ENCODE results near the gene MBNL1. TPM values are rescaled to one million over a fixed set of nuclear protein-coding genes. Genes with fewer than 3 reads are reported as not detected.

Gene MBNL1
- total RNA-seq, 5 donors from 2014 or later (not counting 1 experiment from before 2014, with no cell fraction given) = 408 to 705 (median 423) TPM

DNA sequence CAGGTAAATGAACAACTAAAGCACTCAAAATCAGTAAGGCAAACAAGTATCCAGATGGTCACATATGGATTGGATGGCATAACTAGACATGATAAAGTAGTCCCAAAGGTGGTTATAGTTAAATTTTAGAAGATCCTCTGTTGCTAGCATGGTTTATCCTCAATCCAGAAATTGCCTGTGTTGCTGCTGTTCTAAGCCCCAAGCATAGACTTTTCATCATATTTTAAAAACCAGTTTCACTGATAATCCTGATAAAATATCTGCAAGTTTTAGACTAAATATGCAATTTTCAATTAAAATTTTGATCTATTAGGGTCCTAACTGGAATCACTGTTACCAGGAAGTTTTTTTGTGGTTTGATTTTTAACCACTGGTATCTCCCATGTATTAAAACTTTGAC is 35.4 kb downstream of the MBNL1 start:
- Mint-ChIP-seq H3K4me1 (peaks cover 92 to 95% (median 94%) of the 10 kb centered on the region in 3 donors), H3K9me3 (no peaks in the 10 kb centered on the region), H3K27me3 (no peaks in the 10 kb centered on the region), H3K36me3 (peaks cover 47% of the 10 kb centered on the region), H3K4me3 (peak overlapping the region in 1 of 3 donors; percentile 32), H3K27ac (peak overlapping the region; percentile 61 to 69)
- Histone ChIP-seq H3K27me3 (replicated peaks in 1 of 2; ENCODE audit: control insufficient read depth in 2 of 2, extremely low read depth in 1 of 2, insufficient read depth in 2 of 2, low read length in 1 of 2) (no peaks in the 10 kb centered on the region), H3K36me3 (ENCODE audit: control insufficient read depth in 2 of 2, extremely low read depth in 1 of 2, insufficient read depth in 1 of 2, low read length in 1 of 2) (peaks cover 0 to 55% of the 10 kb centered on the region in 2 donors), H3K4me1 (ENCODE audit: control insufficient read depth in 1 of 2, extremely low read depth in 1 of 2, insufficient read depth in 2 of 2, low read length in 2 of 2) (peaks cover 43 to 68% of the 10 kb centered on the region in 2 experiments), H3K27ac (ENCODE audit: low read length) (peak overlapping the region; percentile 6), H3K4me3 (ENCODE audit: control insufficient read depth in 1 of 2, extremely low read depth in 1 of 2, low read length in 1 of 2) (no peak overlapping the region), H3K9me3 (no peaks in the 10 kb centered on the region)
- ChIA-PET POLR2A (interaction anchor here in 1 of 2 donors (1.1 kb wide), 1 partner anchor 105 kb away, joined by 3 read pairs; no protein-coding TSS in a partner anchor), CTCF (interaction anchor here in 1 of 2 donors (0.9 kb wide), 1 partner anchor 94 kb away, joined by 3 read pairs; no protein-coding TSS in a partner anchor)
- no peak for DNase-seq
- ATAC-seq (replicated peaks in 1 of 4) = no peak

DNA sequence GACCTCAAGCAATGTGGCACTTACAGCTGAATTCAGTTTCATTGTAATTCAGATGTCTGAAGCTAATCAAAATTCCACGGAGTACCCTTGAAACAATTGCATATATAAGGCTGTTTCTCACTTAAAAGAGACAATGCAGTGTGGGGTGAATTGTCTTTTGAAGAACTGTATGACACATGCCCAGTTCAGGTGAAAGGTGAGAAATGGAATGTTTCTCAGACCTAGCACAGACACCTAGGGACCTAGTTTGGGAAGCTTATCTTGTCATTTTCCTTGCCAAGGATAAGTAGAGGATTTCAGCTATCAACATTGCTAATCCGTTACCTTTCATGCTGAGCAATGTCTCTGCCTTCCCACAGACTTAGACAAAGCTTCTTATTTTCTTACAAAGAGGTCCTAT is 36.3 kb downstream of the MBNL1 start:
- peak overlapping the region in 2 of 3 donors; percentile 17 to 30 for H3K4me3 Mint-ChIP-seq
- ChIA-PET CTCF (interaction anchor here (0.5 to 1.3 kb wide), 9 partner anchors 8 to 125 kb away, joined by 3 to 5 read pairs (median 3); no protein-coding TSS in a partner anchor), POLR2A (interaction anchor here (0.6 to 1.2 kb wide), 15 partner anchors 9 to 229 kb away, joined by 3 to 5 read pairs (median 3); no protein-coding TSS in a partner anchor)
- DNase-seq (no peak), ATAC-seq (replicated peaks in 1 of 4) (no peak)
- no peaks in the 10 kb centered on the region for H3K27me3 ChIP-seq (replicated peaks in 1 of 2; ENCODE audit: control insufficient read depth in 2 of 2, extremely low read depth in 1 of 2, insufficient read depth in 2 of 2, low read length in 1 of 2)
- H3K27me3 Mint-ChIP-seq = no peaks in the 10 kb centered on the region
- H3K4me1 Mint-ChIP-seq = peaks cover 92 to 95% (median 93%) of the 10 kb centered on the region in 3 donors
- no peak overlapping the region for H3K4me3 ChIP-seq (ENCODE audit: control insufficient read depth in 1 of 2, extremely low read depth in 1 of 2, low read length in 1 of 2)
- no peaks in the 10 kb centered on the region for H3K9me3 Mint-ChIP-seq
- H3K4me1 ChIP-seq (ENCODE audit: control insufficient read depth in 1 of 2, extremely low read depth in 1 of 2, insufficient read depth in 2 of 2, low read length in 2 of 2) = peaks cover 37 to 63% of the 10 kb centered on the region in 2 experiments
- peaks cover 0 to 45% of the 10 kb centered on the region in 2 donors for H3K36me3 ChIP-seq (ENCODE audit: control insufficient read depth in 2 of 2, extremely low read depth in 1 of 2, insufficient read depth in 1 of 2, low read length in 1 of 2)
- H3K36me3 Mint-ChIP-seq = peaks cover 38% of the 10 kb centered on the region
- no peaks in the 10 kb centered on the region for H3K9me3 ChIP-seq
- H3K27ac Mint-ChIP-seq = peak overlapping the region; percentile 59 to 65
- peak overlapping the region; percentile 25 for H3K27ac ChIP-seq (ENCODE audit: low read length)
- no CpG with 5 or more reads among the region's 2 CpGs for WGBS (ENCODE audit: insufficient coverage)

DNA sequence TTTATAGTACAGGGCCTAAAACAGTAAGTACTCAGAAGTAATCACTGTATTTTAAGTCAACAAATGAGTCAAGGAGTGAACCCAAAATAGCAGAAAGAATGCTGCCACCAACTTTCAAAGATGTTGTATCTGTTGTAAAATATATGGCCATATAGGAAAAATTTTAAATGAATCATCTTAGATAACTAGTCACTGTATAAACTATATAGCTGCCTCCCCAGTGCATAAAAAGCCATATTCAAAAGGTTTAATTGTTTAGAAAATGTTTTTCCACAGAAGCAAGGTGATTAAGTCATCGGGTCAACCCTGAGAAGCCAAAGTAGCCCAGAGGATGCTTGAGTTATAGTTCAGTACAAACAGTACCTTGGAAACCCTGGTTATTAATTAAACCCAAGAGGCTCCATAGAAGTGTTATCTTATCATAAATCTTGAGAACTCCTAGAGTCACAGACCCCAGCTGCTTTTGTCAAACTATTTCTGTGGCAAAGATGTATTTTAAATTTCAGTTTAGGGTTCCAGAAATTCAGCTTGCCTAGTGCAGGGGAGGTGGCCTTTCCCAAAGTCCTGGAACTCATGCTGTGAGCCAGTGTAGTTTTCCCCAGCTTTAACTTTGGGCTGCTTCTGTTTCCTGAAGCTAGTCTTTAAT is 39.2 kb downstream of the MBNL1 start:
- peak overlapping the region; percentile 48 for H3K27ac ChIP-seq (ENCODE audit: low read length)
- peaks cover 0 to 32% of the 10 kb centered on the region in 2 donors for H3K36me3 ChIP-seq (ENCODE audit: control insufficient read depth in 2 of 2, extremely low read depth in 1 of 2, insufficient read depth in 1 of 2, low read length in 1 of 2)
- DNase-seq (no peak), ATAC-seq (replicated peaks in 1 of 4) (no peak)
- no peaks in the 10 kb centered on the region for H3K27me3 ChIP-seq (replicated peaks in 1 of 2; ENCODE audit: control insufficient read depth in 2 of 2, extremely low read depth in 1 of 2, insufficient read depth in 2 of 2, low read length in 1 of 2)
- no CpG with 5 or more reads among the region's 1 CpG for WGBS (ENCODE audit: insufficient coverage)
- H3K36me3 Mint-ChIP-seq = peaks cover 34% of the 10 kb centered on the region
- no peaks in the 10 kb centered on the region for H3K9me3 Mint-ChIP-seq
- H3K4me3 ChIP-seq (ENCODE audit: control insufficient read depth in 1 of 2, extremely low read depth in 1 of 2, low read length in 1 of 2) = no peak overlapping the region
- peak overlapping the region; percentile 82 to 87 for H3K27ac Mint-ChIP-seq
- H3K27me3 Mint-ChIP-seq = no peaks in the 10 kb centered on the region
- H3K4me1 Mint-ChIP-seq = peaks cover 79 to 81% (median 80%) of the 10 kb centered on the region in 3 donors
- POLR2A ChIA-PET = interaction anchor here (0.5 to 1.0 kb wide), 5 partner anchors 16 to 116 kb away, joined by 3 to 6 read pairs (median 3); no protein-coding TSS in a partner anchor
- peaks cover 29 to 42% of the 10 kb centered on the region in 2 experiments for H3K4me1 ChIP-seq (ENCODE audit: control insufficient read depth in 1 of 2, extremely low read depth in 1 of 2, insufficient read depth in 2 of 2, low read length in 2 of 2)
- H3K4me3 Mint-ChIP-seq = peak overlapping the region in 1 of 3 donors; percentile 56
- no peaks in the 10 kb centered on the region for H3K9me3 ChIP-seq
- CTCF ChIA-PET = interaction anchor here in 1 of 2 donors (0.7 to 1.1 kb wide), 3 partner anchors 11 to 435 kb away, joined by 3 to 8 read pairs (median 4); partner anchors contain the start of gene SUCNR1

DNA sequence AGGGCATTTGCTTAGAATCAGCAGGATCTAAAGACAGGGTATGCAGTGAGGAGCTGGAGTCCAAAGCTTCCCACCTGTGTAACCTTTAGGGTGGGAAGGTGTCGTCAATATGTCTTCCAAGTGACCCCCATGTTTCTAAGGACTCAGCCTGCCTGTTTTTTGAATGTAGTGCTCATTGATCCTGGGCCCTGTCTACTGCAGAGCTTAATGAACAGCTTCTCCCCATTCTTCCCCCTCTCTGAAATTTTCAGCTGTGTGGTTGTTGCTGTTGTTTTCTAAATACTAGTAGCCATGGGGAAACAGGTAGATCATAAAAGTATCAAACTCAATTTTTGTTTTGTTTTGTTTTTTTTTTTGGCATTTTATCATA is 39.7 kb downstream of the MBNL1 start:
- H3K36me3 ChIP-seq (ENCODE audit: control insufficient read depth in 2 of 2, extremely low read depth in 1 of 2, insufficient read depth in 1 of 2, low read length in 1 of 2) = peaks cover 0 to 32% of the 10 kb centered on the region in 2 donors
- WGBS (ENCODE audit: insufficient coverage) = no CpG with 5 or more reads among the region's 1 CpG
- H3K36me3 Mint-ChIP-seq = peaks cover 39% of the 10 kb centered on the region
- peak overlapping the region; percentile 82 to 87 for H3K27ac Mint-ChIP-seq
- ChIA-PET POLR2A (interaction anchor here (0.5 to 2.0 kb wide), 7 partner anchors 12 to 116 kb away, joined by 3 to 10 read pairs (median 5); no protein-coding TSS in a partner anchor), CTCF (interaction anchor here in 1 of 2 donors (0.7 to 1.1 kb wide), 3 partner anchors 11 to 435 kb away, joined by 3 to 8 read pairs (median 4); partner anchors contain the start of gene SUCNR1)
- no peaks in the 10 kb centered on the region for H3K9me3 ChIP-seq
- H3K4me3 ChIP-seq (ENCODE audit: control insufficient read depth in 1 of 2, extremely low read depth in 1 of 2, low read length in 1 of 2) = no peak overlapping the region
- H3K27me3 ChIP-seq (replicated peaks in 1 of 2; ENCODE audit: control insufficient read depth in 2 of 2, extremely low read depth in 1 of 2, insufficient read depth in 2 of 2, low read length in 1 of 2) = no peaks in the 10 kb centered on the region
- no peaks in the 10 kb centered on the region for H3K27me3 Mint-ChIP-seq
- ATAC-seq (replicated peaks in 1 of 4) (no peak), DNase-seq (no peak)
- peaks cover 79 to 81% (median 80%) of the 10 kb centered on the region in 3 donors for H3K4me1 Mint-ChIP-seq
- H3K4me1 ChIP-seq (ENCODE audit: control insufficient read depth in 1 of 2, extremely low read depth in 1 of 2, insufficient read depth in 2 of 2, low read length in 2 of 2) = peaks cover 32 to 37% of the 10 kb centered on the region in 2 experiments
- peak overlapping the region; percentile 48 for H3K27ac ChIP-seq (ENCODE audit: low read length)
- peak overlapping the region; percentile 11 to 56 (median 39) for H3K4me3 Mint-ChIP-seq
- no peaks in the 10 kb centered on the region for H3K9me3 Mint-ChIP-seq

DNA sequence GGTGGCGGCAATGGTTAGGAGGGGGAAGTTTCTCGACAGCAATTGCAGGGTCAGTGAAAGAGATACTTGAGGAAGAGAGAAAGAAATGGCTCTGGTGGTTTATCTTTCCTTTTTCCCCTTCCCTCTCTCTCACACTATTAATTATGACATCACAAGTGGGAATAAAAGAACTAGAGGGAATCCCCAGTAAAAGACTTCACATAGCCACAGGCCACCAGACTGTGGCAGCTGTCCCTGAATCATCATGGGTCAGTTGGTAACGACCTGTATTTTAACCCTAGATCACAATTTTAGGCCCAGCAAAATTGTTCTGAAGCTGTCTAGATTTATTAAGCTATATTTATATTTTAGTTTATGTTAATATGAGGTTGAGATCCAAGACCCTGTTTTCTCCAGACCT is 40.3 kb downstream of the MBNL1 start:
- Histone ChIP-seq H3K4me1 (ENCODE audit: control insufficient read depth in 1 of 2, extremely low read depth in 1 of 2, insufficient read depth in 2 of 2, low read length in 2 of 2) (peaks cover 31 to 32% of the 10 kb centered on the region in 2 experiments), H3K27ac (ENCODE audit: low read length) (peak overlapping the region; percentile 48), H3K36me3 (ENCODE audit: control insufficient read depth in 2 of 2, extremely low read depth in 1 of 2, insufficient read depth in 1 of 2, low read length in 1 of 2) (peaks cover 0 to 32% of the 10 kb centered on the region in 2 donors), H3K9me3 (no peaks in the 10 kb centered on the region), H3K4me3 (ENCODE audit: control insufficient read depth in 1 of 2, extremely low read depth in 1 of 2, low read length in 1 of 2) (no peak overlapping the region), H3K27me3 (replicated peaks in 1 of 2; ENCODE audit: control insufficient read depth in 2 of 2, extremely low read depth in 1 of 2, insufficient read depth in 2 of 2, low read length in 1 of 2) (no peaks in the 10 kb centered on the region)
- ATAC-seq (replicated peaks in 1 of 4) = no peak
- Mint-ChIP-seq H3K36me3 (peaks cover 40% of the 10 kb centered on the region), H3K4me3 (peak overlapping the region; percentile 11 to 56 (median 39)), H3K27ac (peak overlapping the region; percentile 82 to 87), H3K27me3 (no peaks in the 10 kb centered on the region), H3K4me1 (peaks cover 79 to 83% (median 81%) of the 10 kb centered on the region in 3 donors), H3K9me3 (no peaks in the 10 kb centered on the region)
- ChIA-PET CTCF (interaction anchor here in 1 of 2 donors (1.1 to 1.9 kb wide), 3 partner anchors 9 to 25 kb away, joined by 4 to 9 read pairs (median 8); no protein-coding TSS in a partner anchor), POLR2A (interaction anchor here (0.5 to 2.0 kb wide), 11 partner anchors 11 to 124 kb away, joined by 3 to 10 read pairs (median 3); no protein-coding TSS in a partner anchor)
- no peak for DNase-seq
- no CpG with 5 or more reads among the region's 3 CpGs for WGBS (ENCODE audit: insufficient coverage)
